OCI-LY1 (cell line): Measurements from ENCODE around the gene SNURF.
"Not testable (repeated sequence)": the region's sequence is repeated elsewhere in the genome, so short reads cannot be mapped to it uniquely, and the experiment has no call there.

ENCODE experiments used
- H2AFZ ChIP-seq: fragments of 200-600 bp; sonication (generic), shearing (Covaris generic); 2 replicates; pipeline ENCODE4 v1.6.0; 2014; ENCODE audit warnings: antibody characterized with exemption, mild to moderate bottlenecking, low read length
- H3F3A ChIP-seq: fragments of 200-600 bp; sonication (generic), shearing (Covaris generic); 2 replicates; pipeline ENCODE4 v1.6.0; 2014; ENCODE audit warnings: mild to moderate bottlenecking, antibody characterized with exemption, low read length, moderate library complexity; ENCODE audit not compliant: insufficient read depth
- H3K27ac ChIP-seq: fragments of 200-600 bp; sonication (generic); 2 replicates; pipeline ENCODE4 v1.5.1; 2014; ENCODE audit warnings: low read length, mixed run types, mild to moderate bottlenecking, low read depth; ENCODE audit not compliant: poor library complexity, severe bottlenecking
- H3K27me3 ChIP-seq: fragments of 200-600 bp; sonication (generic); 2 replicates; pipeline ENCODE4 v1.6.0; 2014; ENCODE audit warnings: antibody characterized with exemption, mild to moderate bottlenecking, low read length, moderate library complexity; ENCODE audit not compliant: insufficient read depth
- H3K36me3 ChIP-seq: fragments of 200-600 bp; sonication (generic); 2 replicates; pipeline ENCODE4 v1.6.1; 2014; ENCODE audit warnings: mild to moderate bottlenecking, antibody characterized with exemption, low read length, moderate library complexity, mixed read lengths; ENCODE audit not compliant: insufficient read depth
- H3K4me1 ChIP-seq: fragments of 200-600 bp; sonication (generic); 2 replicates; pipeline ENCODE4 v1.5.1; 2014; ENCODE audit warnings: mild to moderate bottlenecking, low read length, moderate library complexity; ENCODE audit not compliant: insufficient read depth, severe bottlenecking
- H3K4me2 ChIP-seq: fragments of 200-600 bp; sonication (generic), shearing (Covaris generic); 2 replicates; pipeline ENCODE4 v1.6.1; 2014; ENCODE audit warnings: low read length
- H3K4me3 ChIP-seq: fragments of 200-600 bp; sonication (generic); 2 replicates; pipeline ENCODE4 v1.5.1; 2014; ENCODE audit warnings: low read length, low read depth, mild to moderate bottlenecking, mixed read lengths; ENCODE audit not compliant: poor library complexity, severe bottlenecking
- H3K79me2 ChIP-seq: fragments of 200-600 bp; shearing (Covaris generic); 2 replicates; pipeline ENCODE4 v1.6.1; 2016; ENCODE audit warnings: mixed run types, low read length, mixed read lengths; ENCODE audit not compliant: insufficient read depth
- H3K9ac ChIP-seq: fragments of 200-600 bp; sonication (generic), shearing (Covaris generic); 2 replicates; pipeline ENCODE4 v1.6.1; 2014; ENCODE audit warnings: mild to moderate bottlenecking, low read length, mixed read lengths
- H3K9me2 ChIP-seq: fragments of 200-600 bp; sonication (generic), shearing (Covaris generic); 2 replicates; pipeline ENCODE4 v1.6.1; 2014; ENCODE audit warnings: low read depth, mild to moderate bottlenecking, low read length, mixed read lengths
- H3K9me3 ChIP-seq: fragments of 200-600 bp; shearing (Covaris generic); 2 replicates; pipeline ENCODE4 v1.6.1; 2014; ENCODE audit warnings: low read length, mixed read lengths
- H4K20me1 ChIP-seq: fragments of 200-600 bp; sonication (generic), shearing (Covaris generic); 2 replicates; pipeline ENCODE4 v1.6.0; 2016; ENCODE audit warnings: mild to moderate bottlenecking, low read length; ENCODE audit not compliant: insufficient read depth
- CTCF ChIP-seq: fragments of 200-600 bp; sonication (generic), shearing (Covaris generic); IDR thresholded peaks from 2 replicates; pipeline ENCODE4 v1.5.1; 2017; ENCODE audit warnings: mild to moderate bottlenecking, antibody characterized with exemption, low read length, moderate library complexity, mixed read lengths
- EZH2 ChIP-seq: fragments of 200-600 bp; sonication (generic), shearing (Covaris generic); IDR thresholded peaks from 2 replicates; pipeline ENCODE4 v1.8.0; 2017; ENCODE audit warnings: borderline replicate concordance, mixed run types, mild to moderate bottlenecking, antibody characterized with exemption, low read length, moderate library complexity, mixed read lengths

SNURF gene

GRCh38 chr15:24919446-24919845 is 35.3 kb upstream of the SNURF start:
- TF ChIP-seq EZH2: no peak
- no peak for TF ChIP-seq CTCF
- Histone ChIP-seq H3K36me3 (no peaks in the 10 kb centered on the region), H4K20me1 (no peaks in the 10 kb centered on the region), H3K4me1 (no peaks in the 10 kb centered on the region), H3F3A (no peaks in the 10 kb centered on the region), H3K4me2 (no peak overlapping the region), H3K9me2 (no peaks in the 10 kb centered on the region), H3K27ac (no peak overlapping the region), H3K27me3 (no peaks in the 10 kb centered on the region), H3K9ac (no peak overlapping the region), H3K9me3 (no peaks in the 10 kb centered on the region), H3K4me3 (no peak overlapping the region), H3K79me2 (no peaks in the 10 kb centered on the region), H2AFZ (no peak overlapping the region)

GRCh38 chr15:24922781-24923180 is 32.0 kb upstream of the SNURF start:
- H3K4me2 ChIP-seq, H3K9me3 ChIP-seq, H3K27me3 ChIP-seq, H2AFZ ChIP-seq, H3K9me2 ChIP-seq, H3K27ac ChIP-seq, H3K9ac ChIP-seq, H4K20me1 ChIP-seq, H3K4me1 ChIP-seq, H3K4me3 ChIP-seq, H3K36me3 ChIP-seq, H3F3A ChIP-seq, H3K79me2 ChIP-seq: not testable (repeated sequence)

- Histone ChIP-seq H3K9ac (no peak overlapping the region), H3K4me2 (no peak overlapping the region), H3K79me2 (no peaks in the 10 kb centered on the region), H3K27ac (no peak overlapping the region), H3K27me3 (no peaks in the 10 kb centered on the region), H4K20me1 (no peaks in the 10 kb centered on the region), H2AFZ (no peak overlapping the region), H3K9me3 (no peaks in the 10 kb centered on the region), H3K36me3 (no peaks in the 10 kb centered on the region), H3K9me2 (no peaks in the 10 kb centered on the region), H3F3A (no peaks in the 10 kb centered on the region), H3K4me1 (no peaks in the 10 kb centered on the region), H3K4me3 (no peak overlapping the region)
- TF ChIP-seq EZH2 (no peak), CTCF (no peak)
Observed at GRCh38 chr15:24924153-24924552, 30.6 kb upstream of the SNURF start.

- Histone ChIP-seq H3K9me3 (no peaks in the 10 kb centered on the region), H3K9ac (no peak overlapping the region), H3K4me1 (no peaks in the 10 kb centered on the region), H3K36me3 (no peaks in the 10 kb centered on the region), H3K9me2 (no peaks in the 10 kb centered on the region), H3K79me2 (no peaks in the 10 kb centered on the region), H4K20me1 (no peaks in the 10 kb centered on the region), H3K27me3 (no peaks in the 10 kb centered on the region), H2AFZ (no peak overlapping the region), H3F3A (no peaks in the 10 kb centered on the region), H3K4me3 (no peak overlapping the region), H3K27ac (no peak overlapping the region), H3K4me2 (no peak overlapping the region)
- TF ChIP-seq EZH2 (no peak), CTCF (no peak)
Observed at GRCh38 chr15:24924621-24925020, 30.2 kb upstream of the SNURF start.

GRCh38 chr15:24931874-24932732 is 22.7 kb upstream of the SNURF start:
- not testable (repeated sequence) for H3K4me2 ChIP-seq, H3F3A ChIP-seq, H3K9me2 ChIP-seq, H3K79me2 ChIP-seq, H3K4me3 ChIP-seq, H3K27me3 ChIP-seq, H3K9me3 ChIP-seq, H3K9ac ChIP-seq, H2AFZ ChIP-seq, H3K27ac ChIP-seq, H3K36me3 ChIP-seq, H3K4me1 ChIP-seq, H4K20me1 ChIP-seq
